Thyroid gland (tissue), 4 donors: ENCODE measurements around the gene GLRA1.

Source experiments
- POLR2A ChIP-seq, 2 donors: fragments of 450-650 bp; IDR thresholded peaks; one replicate each; pipeline ENCODE4 v1.6.1; 2017; ENCODE audit warnings: antibody characterized with exemption in 2 of 2, mild to moderate bottlenecking in 2 of 2, moderate library complexity in 1 of 2
- TF ChIP-seq, protein P1 (sequence below), 6 experiments: fragments of 200-600 bp in 3 of 6; fragments of 450-650 bp in 3 of 6; sonication (generic) in 3 of 6; IDR thresholded peaks; one replicate each; pipeline ENCODE4 v1.5.1; 2016 to 2019; ENCODE audit warnings: antibody characterized with exemption in 6 of 6, mild to moderate bottlenecking in 2 of 6, inconsistent platforms in 1 of 6, moderate library complexity in 1 of 6

DNA sequence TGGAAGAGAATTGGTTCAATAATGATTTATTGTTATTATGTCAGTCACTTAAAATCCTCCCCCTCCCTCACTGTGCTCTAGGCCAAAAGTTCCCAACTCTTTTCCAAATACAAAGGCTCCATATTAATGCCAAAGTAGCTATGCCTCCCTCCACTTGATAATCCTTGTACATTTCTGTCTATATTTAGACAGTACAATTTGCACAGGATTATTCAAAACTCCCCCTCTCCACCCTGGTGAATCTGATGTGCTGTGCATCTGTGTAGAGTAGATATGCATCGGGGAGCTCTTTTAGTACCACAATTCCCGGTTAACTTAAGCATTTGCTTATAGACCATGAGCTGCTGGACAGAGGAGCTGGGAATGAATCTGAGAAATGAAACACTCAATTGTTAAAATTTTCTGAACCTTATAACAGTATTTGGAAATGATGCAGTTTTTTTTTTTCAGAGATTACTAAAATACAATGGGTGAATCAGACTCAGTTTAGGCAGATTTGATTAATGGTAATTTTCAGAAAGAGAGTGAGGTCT lies 27.6 kb downstream of the GLRA1 start:
- no peak for TF ChIP-seq POLR2A (IDR thresholded peaks at IDR 0.05)
- TF ChIP-seq, protein P1, sequence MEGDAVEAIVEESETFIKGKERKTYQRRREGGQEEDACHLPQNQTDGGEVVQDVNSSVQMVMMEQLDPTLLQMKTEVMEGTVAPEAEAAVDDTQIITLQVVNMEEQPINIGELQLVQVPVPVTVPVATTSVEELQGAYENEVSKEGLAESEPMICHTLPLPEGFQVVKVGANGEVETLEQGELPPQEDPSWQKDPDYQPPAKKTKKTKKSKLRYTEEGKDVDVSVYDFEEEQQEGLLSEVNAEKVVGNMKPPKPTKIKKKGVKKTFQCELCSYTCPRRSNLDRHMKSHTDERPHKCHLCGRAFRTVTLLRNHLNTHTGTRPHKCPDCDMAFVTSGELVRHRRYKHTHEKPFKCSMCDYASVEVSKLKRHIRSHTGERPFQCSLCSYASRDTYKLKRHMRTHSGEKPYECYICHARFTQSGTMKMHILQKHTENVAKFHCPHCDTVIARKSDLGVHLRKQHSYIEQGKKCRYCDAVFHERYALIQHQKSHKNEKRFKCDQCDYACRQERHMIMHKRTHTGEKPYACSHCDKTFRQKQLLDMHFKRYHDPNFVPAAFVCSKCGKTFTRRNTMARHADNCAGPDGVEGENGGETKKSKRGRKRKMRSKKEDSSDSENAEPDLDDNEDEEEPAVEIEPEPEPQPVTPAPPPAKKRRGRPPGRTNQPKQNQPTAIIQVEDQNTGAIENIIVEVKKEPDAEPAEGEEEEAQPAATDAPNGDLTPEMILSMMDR (IDR thresholded peaks at IDR 0.05): no peak
